Measurements from ENCODE around the gene SLC14A1. TPM values are rescaled to one million over a fixed set of nuclear protein-coding genes. Genes with fewer than 3 reads are reported as not detected.
A peak's percentile ranks its signal among the peaks of the same experiment; 100 is the strongest.

The SLC14A1 gene
- total RNA-seq, 2 experiments from 2014 or later = 5.2 to 5.3 TPM

DNA sequence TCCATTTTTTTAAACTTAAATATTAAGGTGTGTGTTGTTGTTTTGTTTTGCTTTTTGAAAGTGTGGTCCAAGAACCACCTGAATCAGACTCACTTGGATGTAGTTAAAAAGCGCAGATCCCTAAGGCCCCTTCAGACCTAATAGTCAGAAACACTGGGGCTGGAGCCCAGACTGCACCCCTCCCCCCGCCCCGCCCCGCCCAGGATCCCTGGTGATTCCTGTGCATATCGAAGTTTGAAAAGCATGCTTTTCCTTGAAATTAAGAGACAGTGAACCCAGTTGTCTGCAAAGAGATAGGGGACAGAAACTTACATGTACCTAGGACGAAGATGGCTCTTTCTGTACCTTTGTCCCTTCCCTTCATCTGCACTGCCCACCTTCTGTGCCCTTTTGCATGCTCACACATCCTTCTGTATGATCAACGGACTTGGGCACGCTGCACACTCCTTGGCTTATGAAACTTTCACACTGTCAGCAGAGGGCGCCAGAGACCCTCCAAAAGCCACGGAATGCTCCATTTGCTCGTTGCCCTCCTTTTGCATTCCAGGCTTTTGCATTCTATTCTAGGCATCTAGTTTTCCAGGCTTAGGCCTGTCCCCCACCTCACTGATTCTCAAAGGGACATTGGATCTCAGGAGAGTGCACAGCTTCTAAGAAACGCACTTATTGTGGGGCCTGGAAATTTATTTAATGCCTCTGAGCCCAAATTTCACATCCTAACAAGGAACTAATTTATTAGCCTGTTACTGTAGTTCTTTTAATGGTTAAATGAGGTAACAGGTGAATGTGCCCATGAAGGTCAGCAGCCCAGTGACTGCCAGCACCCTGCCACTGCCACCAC, 32.8 kb upstream of the SLC14A1 start:
- H3K4me3 Mint-ChIP-seq = peak overlapping the region; percentile 57
- H3K4me1 ChIP-seq (ENCODE audit: insufficient read depth, low read length) = peaks cover 45% of the 10 kb centered on the region
- POLR2A ChIA-PET = no interaction called here
- CTCF ChIA-PET = interaction anchor here (1.3 to 2.1 kb wide), 2 partner anchors 26 to 189 kb away, joined by 3 to 8 read pairs; no protein-coding TSS in a partner anchor
- peaks cover 10% of the 10 kb centered on the region for H3K27me3 Mint-ChIP-seq
- peaks cover 45% of the 10 kb centered on the region for H3K4me1 Mint-ChIP-seq (ENCODE audit: low read depth)
- peaks cover 2% of the 10 kb centered on the region for H3K36me3 ChIP-seq (ENCODE audit: insufficient read depth, low read length)
- no peak overlapping the region for H3K27ac ChIP-seq (ENCODE audit: low read depth in 1 of 2, low read length in 2 of 2)
- no peak overlapping the region for H3K4me3 ChIP-seq (ENCODE audit: low read length)
- no peaks in the 10 kb centered on the region for H3K36me3 Mint-ChIP-seq (ENCODE audit: low read depth)
- no peak overlapping the region for H3K27ac Mint-ChIP-seq
- DNase-seq (peak; percentile 57 to 89 (median 74)), ATAC-seq (ENCODE audit: poor library complexity) (no peak)
- no peaks in the 10 kb centered on the region for H3K27me3 ChIP-seq (ENCODE audit: control insufficient read depth in 1 of 2, insufficient read depth in 2 of 2, low read length in 2 of 2)
- intact Hi-C loops (cut with DNase I, micrococcal nuclease) = loop anchor here (1.0 to 5.0 kb wide), 5 partner anchors 34 to 382 kb away; partner anchors contain the start of gene PSTPIP2 (in 1 of the 2)
- H3K9me3 ChIP-seq (ENCODE audit: control insufficient read depth in 1 of 2, insufficient read depth in 1 of 2, low read length in 2 of 2) = no peaks in the 10 kb centered on the region
- H3K9me3 Mint-ChIP-seq = peaks cover 3% of the 10 kb centered on the region
- TF ChIP-seq, protein P1, sequence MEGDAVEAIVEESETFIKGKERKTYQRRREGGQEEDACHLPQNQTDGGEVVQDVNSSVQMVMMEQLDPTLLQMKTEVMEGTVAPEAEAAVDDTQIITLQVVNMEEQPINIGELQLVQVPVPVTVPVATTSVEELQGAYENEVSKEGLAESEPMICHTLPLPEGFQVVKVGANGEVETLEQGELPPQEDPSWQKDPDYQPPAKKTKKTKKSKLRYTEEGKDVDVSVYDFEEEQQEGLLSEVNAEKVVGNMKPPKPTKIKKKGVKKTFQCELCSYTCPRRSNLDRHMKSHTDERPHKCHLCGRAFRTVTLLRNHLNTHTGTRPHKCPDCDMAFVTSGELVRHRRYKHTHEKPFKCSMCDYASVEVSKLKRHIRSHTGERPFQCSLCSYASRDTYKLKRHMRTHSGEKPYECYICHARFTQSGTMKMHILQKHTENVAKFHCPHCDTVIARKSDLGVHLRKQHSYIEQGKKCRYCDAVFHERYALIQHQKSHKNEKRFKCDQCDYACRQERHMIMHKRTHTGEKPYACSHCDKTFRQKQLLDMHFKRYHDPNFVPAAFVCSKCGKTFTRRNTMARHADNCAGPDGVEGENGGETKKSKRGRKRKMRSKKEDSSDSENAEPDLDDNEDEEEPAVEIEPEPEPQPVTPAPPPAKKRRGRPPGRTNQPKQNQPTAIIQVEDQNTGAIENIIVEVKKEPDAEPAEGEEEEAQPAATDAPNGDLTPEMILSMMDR (IDR thresholded peaks at IDR 0.05) = peak; percentile 86

DNA sequence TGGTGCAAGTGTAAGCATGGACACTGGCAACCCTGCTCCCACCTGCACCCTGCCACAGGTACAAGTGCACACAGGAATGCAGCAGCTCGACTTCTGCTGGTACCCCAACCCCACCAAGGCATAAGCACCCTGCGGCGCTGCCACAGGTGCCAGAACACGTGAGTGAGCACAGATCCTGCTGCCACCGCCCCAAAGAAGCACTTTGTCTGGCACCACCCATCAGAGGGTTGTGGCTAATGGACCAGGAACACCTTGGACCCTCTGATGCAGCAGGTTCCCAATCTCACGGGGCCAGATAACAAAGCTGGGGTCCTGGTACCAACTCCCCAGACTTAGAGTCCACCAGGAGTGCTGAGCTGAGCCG, 32.2 kb upstream of the SLC14A1 start:
- Mint-ChIP-seq H3K4me1 (ENCODE audit: low read depth) (peaks cover 39% of the 10 kb centered on the region), H3K4me3 (no peak overlapping the region), H3K36me3 (ENCODE audit: low read depth) (no peaks in the 10 kb centered on the region), H3K27ac (no peak overlapping the region), H3K9me3 (peaks cover 3% of the 10 kb centered on the region), H3K27me3 (peaks cover 10% of the 10 kb centered on the region)
- H3K4me3 ChIP-seq (ENCODE audit: low read length) = no peak overlapping the region
- intact Hi-C loops (cut with DNase I, micrococcal nuclease) = loop anchor here (1.0 to 5.0 kb wide), 5 partner anchors 34 to 382 kb away; partner anchors contain the start of gene PSTPIP2 (in 1 of the 2)
- no peak overlapping the region for H3K27ac ChIP-seq (ENCODE audit: low read depth in 1 of 2, low read length in 2 of 2)
- no peaks in the 10 kb centered on the region for H3K9me3 ChIP-seq (ENCODE audit: control insufficient read depth in 1 of 2, insufficient read depth in 1 of 2, low read length in 2 of 2)
- ChIA-PET CTCF (interaction anchor here (1.3 to 2.1 kb wide), 2 partner anchors 27 to 188 kb away, joined by 3 to 8 read pairs; no protein-coding TSS in a partner anchor), POLR2A (interaction anchor here (0.5 kb wide), 1 partner anchor 139 kb away, joined by 3 read pairs; no protein-coding TSS in a partner anchor)
- H3K36me3 ChIP-seq (ENCODE audit: insufficient read depth, low read length) = peaks cover 2% of the 10 kb centered on the region
- TF ChIP-seq, protein P1 (IDR thresholded peaks at IDR 0.05) = no peak
- ATAC-seq (ENCODE audit: poor library complexity) = no peak
- H3K4me1 ChIP-seq (ENCODE audit: insufficient read depth, low read length) = peaks cover 39% of the 10 kb centered on the region
- no peaks in the 10 kb centered on the region for H3K27me3 ChIP-seq (ENCODE audit: control insufficient read depth in 1 of 2, insufficient read depth in 2 of 2, low read length in 2 of 2)
- DNase-seq = no peak

DNA sequence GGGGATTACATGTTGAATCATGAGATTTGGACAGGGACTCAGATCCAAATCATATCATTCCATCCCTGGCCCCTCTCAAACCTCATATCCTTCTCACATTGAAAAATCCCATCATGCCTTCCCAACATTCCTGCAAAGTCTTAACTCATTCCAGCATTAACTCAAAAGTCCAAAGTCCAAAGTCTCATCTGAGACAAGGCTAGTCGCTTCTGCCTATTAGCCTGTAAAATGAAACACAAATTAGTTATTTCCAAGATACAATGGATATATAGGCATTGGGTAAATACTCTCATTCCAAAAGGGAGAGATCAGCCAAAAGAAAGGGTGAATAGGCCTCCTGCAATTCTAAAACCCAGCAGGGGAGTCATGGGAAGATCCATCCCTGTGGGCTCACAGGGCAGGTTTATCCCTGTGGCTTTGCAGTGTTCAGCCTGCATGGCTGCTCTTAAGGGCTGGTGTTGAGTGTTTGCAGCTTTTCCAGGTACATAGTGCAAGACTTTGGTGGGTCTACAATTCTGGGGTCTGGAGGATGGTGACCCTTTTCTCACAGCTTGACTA, 21.2 kb upstream of the SLC14A1 start:
- Mint-ChIP-seq H3K27me3 (no peaks in the 10 kb centered on the region), H3K9me3 (peaks cover 24% of the 10 kb centered on the region), H3K4me3 (no peak overlapping the region), H3K36me3 (ENCODE audit: low read depth) (peaks cover 45% of the 10 kb centered on the region), H3K27ac (no peak overlapping the region), H3K4me1 (ENCODE audit: low read depth) (no peaks in the 10 kb centered on the region)
- TF ChIP-seq, protein P1 (IDR thresholded peaks at IDR 0.05) = no peak
- intact Hi-C loops (cut with DNase I, micrococcal nuclease) = no loop called here
- Histone ChIP-seq H3K27me3 (ENCODE audit: control insufficient read depth in 1 of 2, insufficient read depth in 2 of 2, low read length in 2 of 2) (no peaks in the 10 kb centered on the region), H3K9me3 (ENCODE audit: control insufficient read depth in 1 of 2, insufficient read depth in 1 of 2, low read length in 2 of 2) (peaks cover 24 to 26% of the 10 kb centered on the region in 2 experiments), H3K4me1 (ENCODE audit: insufficient read depth, low read length) (no peaks in the 10 kb centered on the region), H3K4me3 (ENCODE audit: low read length) (no peak overlapping the region), H3K27ac (ENCODE audit: low read depth in 1 of 2, low read length in 2 of 2) (no peak overlapping the region), H3K36me3 (ENCODE audit: insufficient read depth, low read length) (no peaks in the 10 kb centered on the region)
- ChIA-PET CTCF (no interaction called here), POLR2A (no interaction called here)
- ATAC-seq (ENCODE audit: poor library complexity) (no peak), DNase-seq (no peak)
